Right lobe of liver (tissue), 4 donors: Measurements from ENCODE around the gene CCSER1.

ENCODE experiments used
- CTCF ChIP-seq, 4 donors: fragments of 200-600 bp in 3 of 4; fragments of 450-650 bp in 1 of 4; IDR thresholded peaks; one replicate each; pipeline versions ENCODE4 v1.5.1 to v1.8.0; 2016 to 2022; ENCODE audit warnings: antibody characterized with exemption in 4 of 4, mild to moderate bottlenecking in 2 of 4
- POLR2A ChIP-seq: fragments of 450-650 bp; IDR thresholded peaks from one replicate; pipeline ENCODE4 v1.6.1; 2017; ENCODE audit warnings: antibody characterized with exemption, mild to moderate bottlenecking
- donor health status: DM: no; HTN: no; CAD: no.
- donor health status: DM: no; HTN: no; CAD: no.
- donor health status: DM: no; HTN: yes; CAD: no.

GRCh38 chr4:91447168-91447567 lies 1320.0 kb downstream of the CCSER1 start:
- TF ChIP-seq CTCF (IDR thresholded peaks at IDR 0.05) (no peak), POLR2A (no peak)
